KOPT-K1 (cell line): ENCODE data around the gene C4B.

Source experiments
- H3K27ac ChIP-seq: fragments of 200-600 bp; sonication (generic); 2 replicates; pipeline ENCODE4 v1.5.1; 2016; ENCODE audit warnings: antibody characterized with exemption, mild to moderate bottlenecking, low read depth, low read length; ENCODE audit not compliant: poor library complexity, severe bottlenecking
- H3K36me3 ChIP-seq: fragments of 200-600 bp; sonication (generic); 2 replicates; pipeline ENCODE4 v1.5.1; 2017; ENCODE audit warnings: antibody characterized with exemption, mild to moderate bottlenecking, low read length, moderate library complexity; ENCODE audit not compliant: insufficient read depth
- H3K9me3 ChIP-seq: fragments of 200-600 bp; sonication (generic); 2 replicates; pipeline ENCODE4 v1.5.1; 2017; ENCODE audit warnings: antibody characterized with exemption, low read length, mild to moderate bottlenecking; ENCODE audit not compliant: insufficient read depth, poor library complexity, severe bottlenecking

The C4B gene

DNA sequence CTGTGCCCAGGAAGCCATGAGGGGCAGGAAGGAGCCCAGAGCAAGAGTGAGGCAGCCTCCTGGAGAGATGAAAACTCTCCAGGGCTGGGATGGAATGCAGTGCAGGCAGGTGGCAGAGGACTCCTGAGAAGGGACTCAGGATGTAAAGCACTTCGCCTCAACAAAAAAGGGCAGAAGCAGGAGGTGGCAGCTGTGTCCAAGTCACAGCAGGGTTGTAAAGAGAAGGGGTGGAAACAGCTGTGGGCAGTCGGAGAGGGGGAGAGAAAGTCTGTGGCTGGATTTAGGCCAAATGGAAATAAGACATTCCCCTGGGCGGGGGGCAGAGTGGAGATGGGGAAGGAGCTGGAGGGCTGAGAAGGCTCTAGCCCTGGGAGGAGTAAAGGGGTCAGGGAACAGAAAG is 58.5 kb downstream of the C4B start:
- Histone ChIP-seq H3K9me3 (no peaks in the 10 kb centered on the region), H3K36me3 (no peaks in the 10 kb centered on the region), H3K27ac (no peak overlapping the region)

DNA sequence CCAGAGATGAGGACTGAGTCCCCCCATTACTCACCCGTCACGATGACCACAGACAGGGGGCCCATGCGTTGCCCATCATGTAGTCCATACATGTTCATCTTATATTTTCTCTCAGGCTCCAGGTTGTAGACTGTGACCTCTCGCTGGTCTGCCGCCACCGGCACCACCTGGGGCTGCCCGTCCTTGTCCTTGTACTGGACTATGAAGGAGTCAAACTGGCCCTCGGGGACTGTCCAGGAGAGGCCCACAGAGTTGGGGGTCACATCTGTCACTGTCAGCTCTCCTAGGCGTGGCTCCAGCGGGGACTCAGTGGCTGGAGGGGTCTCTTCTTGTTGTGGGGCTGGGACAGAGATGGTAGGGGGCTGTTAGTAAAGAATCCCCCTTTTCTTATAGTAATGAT is 59.0 kb downstream of the C4B start:
- Histone ChIP-seq H3K9me3 (no peaks in the 10 kb centered on the region), H3K27ac (no peak overlapping the region), H3K36me3 (no peaks in the 10 kb centered on the region)

- Histone ChIP-seq H3K36me3 (no peaks in the 10 kb centered on the region), H3K9me3 (no peaks in the 10 kb centered on the region), H3K27ac (no peak overlapping the region)
These were observed 60.5 kb downstream of the C4B start for GRCh38 chr6:32074996-32075532.

- H3K9me3 ChIP-seq, result no peaks in the 10 kb centered on the region
- H3K27ac ChIP-seq, result no peak overlapping the region
- H3K36me3 ChIP-seq, result no peaks in the 10 kb centered on the region
These were observed 61.2 kb downstream of the C4B start for GRCh38 chr6:32075781-32076180.

- Histone ChIP-seq H3K27ac (no peak overlapping the region), H3K36me3 (no peaks in the 10 kb centered on the region), H3K9me3 (no peaks in the 10 kb centered on the region)
These were observed 61.8 kb downstream of the C4B start for GRCh38 chr6:32076321-32076809.

- Histone ChIP-seq H3K9me3 (no peaks in the 10 kb centered on the region), H3K36me3 (no peaks in the 10 kb centered on the region)
These were observed 65.1 kb downstream of the C4B start for GRCh38 chr6:32079566-32080290.

DNA sequence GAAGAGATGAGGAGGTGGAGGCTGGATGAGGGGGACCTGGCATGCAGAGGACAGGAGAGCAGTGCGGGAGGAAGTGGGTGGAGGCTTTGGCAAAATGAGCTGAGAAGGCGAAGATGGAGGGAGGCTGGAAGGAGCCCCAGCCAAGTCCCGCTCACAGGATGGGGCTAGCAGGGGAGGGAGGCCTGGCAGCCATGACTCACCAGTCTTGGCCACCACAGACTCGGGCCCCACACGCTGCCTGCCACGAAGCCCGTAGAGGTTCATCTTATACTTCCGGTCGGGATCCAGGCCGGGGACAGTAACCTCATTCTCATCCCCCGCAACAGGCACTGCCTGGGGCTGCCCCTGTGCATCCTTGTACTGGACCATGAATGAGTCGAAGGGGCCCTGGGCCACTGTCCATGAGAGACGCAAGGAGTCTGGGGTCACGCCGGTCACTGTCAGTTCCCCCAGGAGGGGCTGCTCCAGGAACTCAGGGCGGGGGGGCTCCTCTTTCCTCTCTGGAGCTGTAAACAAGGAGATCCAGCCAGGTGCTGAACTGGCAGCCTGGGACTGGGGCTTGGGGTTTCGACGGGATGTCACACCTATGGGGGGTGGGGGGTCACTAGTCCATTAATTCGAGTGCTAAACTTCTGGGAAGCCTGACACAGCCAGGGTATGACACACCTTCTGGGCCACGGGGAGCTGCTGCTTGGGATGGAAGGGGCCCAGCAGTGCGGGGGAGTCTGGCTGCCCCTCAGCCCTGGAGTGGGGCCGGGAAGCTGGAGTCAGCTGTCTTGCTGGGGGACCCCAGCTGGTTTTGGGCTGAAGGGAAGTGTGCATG is 66.8 kb downstream of the C4B start:
- Histone ChIP-seq H3K36me3 (no peaks in the 10 kb centered on the region), H3K9me3 (no peaks in the 10 kb centered on the region), H3K27ac (no peak overlapping the region)

More at GRCh38 chr6:32079566-32080290, 65.1 kb downstream of the C4B start:
- no peak overlapping the region for H3K27ac ChIP-seq

GRCh38 chr6:32082478-32082877 is 67.9 kb downstream of the C4B start:
- no peaks in the 10 kb centered on the region for H3K9me3 ChIP-seq
- no peaks in the 10 kb centered on the region for H3K36me3 ChIP-seq
- H3K27ac ChIP-seq, result no peak overlapping the region

DNA sequence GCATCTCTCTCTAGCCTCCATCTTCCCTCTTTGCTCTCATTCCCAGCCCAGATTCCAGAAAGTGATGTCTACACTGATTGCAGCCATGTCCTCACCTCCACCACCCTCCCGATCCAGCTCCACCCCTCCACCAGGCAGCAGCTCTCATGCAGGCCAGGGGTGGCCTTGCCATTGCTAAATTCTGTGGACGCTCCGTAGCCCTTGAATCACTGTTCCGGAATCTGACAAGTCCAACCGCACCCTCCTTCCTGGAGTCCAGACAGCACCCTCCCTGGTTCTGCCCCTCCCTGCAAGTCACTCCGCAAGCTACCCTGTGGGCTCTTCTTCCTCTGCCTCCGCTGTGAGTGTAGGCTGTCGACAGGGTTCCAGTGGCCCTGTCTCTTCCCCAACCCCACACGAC is 68.3 kb downstream of the C4B start:
- Histone ChIP-seq H3K36me3 (no peaks in the 10 kb centered on the region), H3K9me3 (no peaks in the 10 kb centered on the region), H3K27ac (no peak overlapping the region)

GRCh38 chr6:32083812-32084768 is 69.5 kb downstream of the C4B start:
- Histone ChIP-seq H3K36me3 (no peaks in the 10 kb centered on the region), H3K27ac (no peak overlapping the region), H3K9me3 (no peaks in the 10 kb centered on the region)

DNA sequence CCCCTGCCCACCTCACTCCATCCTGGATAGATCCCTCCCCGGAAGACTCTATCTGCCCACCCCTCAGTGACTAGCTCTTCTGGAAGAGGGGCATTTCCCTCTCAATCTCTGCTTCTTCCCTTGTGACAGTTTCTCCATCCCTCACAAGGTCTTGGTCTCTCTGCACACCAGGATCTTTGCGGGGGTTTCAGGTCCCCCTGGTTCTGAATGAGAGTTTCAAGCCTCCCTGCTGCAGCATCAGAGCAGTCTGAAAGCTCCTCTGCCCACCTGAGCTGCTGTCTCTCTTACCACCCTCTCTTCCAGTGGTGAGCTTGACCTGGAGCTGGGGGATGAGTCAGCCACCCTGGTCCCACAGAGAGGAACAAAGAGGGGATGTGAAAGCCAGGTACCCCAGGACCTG is 70.2 kb downstream of the C4B start:
- Histone ChIP-seq H3K27ac (no peak overlapping the region), H3K36me3 (no peaks in the 10 kb centered on the region), H3K9me3 (no peaks in the 10 kb centered on the region)
